ENCODE results near the gene AHRR.

DNA sequence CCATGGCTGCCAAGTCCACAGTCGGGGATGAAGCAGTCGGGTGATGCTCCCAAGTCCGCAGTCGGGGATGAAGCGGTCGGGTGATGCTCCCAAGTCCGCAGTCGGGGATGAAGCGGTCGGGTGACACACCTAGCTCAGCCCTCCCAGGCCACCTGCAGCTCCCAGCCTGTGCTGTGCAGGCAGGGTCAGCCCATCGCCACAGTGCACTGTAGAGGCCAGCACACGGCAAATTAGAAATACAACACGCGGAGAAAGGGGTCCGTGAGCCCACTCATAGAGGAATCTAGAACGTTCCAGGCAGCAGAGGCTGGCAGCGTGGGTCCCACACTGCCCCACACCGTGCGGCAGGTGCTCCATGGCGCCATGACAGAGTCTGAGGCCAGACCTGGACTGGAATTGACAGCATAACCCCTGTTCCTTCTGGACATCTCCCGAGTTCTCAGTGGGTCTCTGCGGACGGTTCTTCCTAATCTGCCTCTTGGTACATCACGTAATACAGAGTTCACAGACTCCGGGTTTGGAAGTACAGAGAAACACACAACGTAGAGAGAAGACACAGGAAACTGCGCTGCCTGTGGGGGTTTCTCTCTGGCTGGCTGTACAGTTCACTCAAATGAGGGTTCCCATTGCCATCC lies 113.8 kb downstream of the AHRR start:
- TF ChIP-seq POLR2AphosphoS5 (IDR thresholded peaks at IDR 0.05; ENCODE audit: low read depth, low read length) (no peak), TAF1 (IDR thresholded peaks at IDR 0.05; ENCODE audit: borderline replicate concordance, insufficient read depth, low read length) (no peak)

All from PFSK-1 (cell line).